ENCODE measurements around the gene ABTB1. TPM values are rescaled to one million over a fixed set of nuclear protein-coding genes. Genes with fewer than 3 reads are reported as not detected.

The ABTB1 gene
- total and polyA plus RNA-seq, 2 of the 13 experiments (the other 11 are each of a cell fraction or from before 2014, with no cell fraction given) = 0.42 to 14.5 TPM

DNA sequence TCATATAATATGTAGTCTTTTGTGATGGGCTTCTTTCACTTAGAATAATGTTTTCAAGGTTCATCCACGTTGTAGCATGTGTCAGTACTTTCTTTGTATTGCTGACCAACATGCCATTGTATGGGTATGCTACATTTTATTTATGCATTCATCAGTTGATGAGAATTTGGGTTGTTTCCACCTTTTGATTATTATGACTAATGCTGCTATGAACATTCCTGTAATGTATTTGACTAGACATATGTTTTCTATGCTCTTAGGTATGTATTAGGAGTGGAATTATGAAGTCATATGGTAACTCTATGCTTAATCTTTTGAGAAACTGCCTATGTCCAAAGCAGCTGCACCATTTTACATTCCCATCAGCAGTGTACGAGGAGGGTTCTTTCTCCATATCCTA, 46.9 kb upstream of the ABTB1 start:
- no peak overlapping the region for H3K4me3 ChIP-seq (replicated peaks in 1 of 3; ENCODE audit: insufficient read depth in 1 of 3, low read depth in 2 of 3, low read length in 3 of 3)
- no peak overlapping the region for H2AFZ ChIP-seq (ENCODE audit: low read length)
- H3K9me3 ChIP-seq (ENCODE audit: low read length) = no peaks in the 10 kb centered on the region
- in situ Hi-C loops (cut with HindIII; ENCODE audit: extremely low pct_ligation_motif_present, low pct_unique_long_range_greater_than_20kb) = no loop called here
- intact Hi-C loops (cut with micrococcal nuclease; ENCODE audit: unreplicated experiment) = no loop called here
- H3K27ac ChIP-seq (ENCODE audit: extremely low read length, insufficient read depth, low read length) = no peak overlapping the region
- no peak overlapping the region for H3K4me2 ChIP-seq (ENCODE audit: low read depth, low read length)
- no peak overlapping the region for H3K9ac ChIP-seq (ENCODE audit: insufficient read depth, low read depth, low read length)
- no peaks in the 10 kb centered on the region; the same call in 1 of the 2 replicates for H4K20me1 ChIP-seq (ENCODE audit: insufficient read depth, low read length)
- ChIA-PET CTCF (ENCODE audit: low intra/inter-chr PET ratio, low total read pairs) (no interaction called here), POLR2A (no interaction called here)
- no TSS peak for BruUV-seq (replicated peaks)
- peaks cover 2 to 7% of the 10 kb centered on the region in 2 experiments for H3K27me3 ChIP-seq (ENCODE audit: control insufficient read depth in 1 of 2, insufficient read depth in 2 of 2, low read length in 2 of 2)
- no peaks in the 10 kb centered on the region for H3K79me2 ChIP-seq (ENCODE audit: insufficient read depth, low read length)
- peaks cover 21% of the 10 kb centered on the region for H3K4me1 ChIP-seq (ENCODE audit: insufficient read depth, low read length)
- no peak for FAIRE-seq
- no peak for TF ChIP-seq WIZ (CRISPR knock-in tag; IDR thresholded peaks at IDR 0.05)
- TF ChIP-seq FOXA3 (CRISPR knock-in tag; IDR thresholded peaks at IDR 0.05) = no peak
- TF ChIP-seq PPARG (CRISPR knock-in tag; conservative IDR thresholded peaks at IDR 0.05) = no peak
- TF ChIP-seq MEIS2 (CRISPR knock-in tag; IDR thresholded peaks at IDR 0.05) = no peak
- no peak for TF ChIP-seq PRDM4 (CRISPR knock-in tag; IDR thresholded peaks at IDR 0.05; ENCODE audit: borderline replicate concordance)
- TF ChIP-seq ZNF891 (CRISPR knock-in tag; IDR thresholded peaks at IDR 0.05) = no peak
- no peak for TF ChIP-seq ZSCAN30 (CRISPR knock-in tag; IDR thresholded peaks at IDR 0.05)
- no peak for TF ChIP-seq XBP1 (CRISPR knock-in tag; IDR thresholded peaks at IDR 0.05)
- TF ChIP-seq ZNF75D (CRISPR knock-in tag; IDR thresholded peaks at IDR 0.05; ENCODE audit: borderline replicate concordance) = no peak
- TF ChIP-seq ZNF331 (CRISPR knock-in tag; IDR thresholded peaks at IDR 0.05) = no peak
- TF ChIP-seq ZNF343 (CRISPR knock-in tag; IDR thresholded peaks at IDR 0.05) = no peak
- no peak for TF ChIP-seq RAD51 (IDR thresholded peaks at IDR 0.05; ENCODE audit: borderline replicate concordance)
- no peak for TF ChIP-seq HOXA3 (CRISPR knock-in tag; IDR thresholded peaks at IDR 0.05)
- TF ChIP-seq IRX3 (CRISPR knock-in tag; IDR thresholded peaks at IDR 0.05; ENCODE audit: borderline replicate concordance, low read depth) = no peak
- DNase-seq (ENCODE audit: low spot score) = no peak
- H3K36me3 ChIP-seq (replicated peaks in 1 of 2; ENCODE audit: control insufficient read depth in 1 of 2, insufficient read depth in 2 of 2, low read length in 2 of 2) = peaks cover 8 to 16% of the 10 kb centered on the region in 2 experiments; a peak in 3 of 5 replicates
- no peak for ATAC-seq
- 35% methylated on average over 2 of the region's 2 CpGs for WGBS (ENCODE audit: low lambda C conversion rate)

Data from HepG2 (cell line).